GM18907 (cell line): ENCODE data around the gene STAB2.

Source experiments
- ATAC-seq: cut with Tn5 transposase; IDR thresholded peaks from one replicate; pipeline ENCODE4 v1.9.1; 2021; ENCODE audit warnings: mild to moderate bottlenecking, moderate library complexity; ENCODE audit not compliant: unreplicated experiment

The STAB2 gene

GRCh38 chr12:103586132-103586531, 941 bp upstream of the STAB2 start:
- ATAC-seq: no peak

DNA sequence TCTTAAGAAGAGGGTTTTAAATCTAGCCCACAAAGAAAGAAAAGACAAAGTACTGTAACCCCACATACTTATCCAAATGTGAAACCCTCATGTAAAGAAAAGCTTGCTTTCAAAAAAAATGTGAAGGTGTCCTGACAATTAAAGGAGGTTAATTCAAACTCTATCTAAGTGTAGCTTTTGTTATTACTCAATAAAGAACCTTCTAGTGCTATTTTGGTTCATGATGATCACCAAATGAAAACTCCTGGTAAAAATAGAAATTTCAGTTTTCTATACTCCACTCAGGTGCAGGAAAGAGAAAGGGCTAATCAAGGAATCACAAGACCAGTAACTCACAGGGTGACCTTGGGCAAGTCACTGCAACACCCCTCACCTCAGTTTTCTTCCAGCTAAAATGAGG, 1.6 kb downstream of the STAB2 start:
- no peak for ATAC-seq

DNA sequence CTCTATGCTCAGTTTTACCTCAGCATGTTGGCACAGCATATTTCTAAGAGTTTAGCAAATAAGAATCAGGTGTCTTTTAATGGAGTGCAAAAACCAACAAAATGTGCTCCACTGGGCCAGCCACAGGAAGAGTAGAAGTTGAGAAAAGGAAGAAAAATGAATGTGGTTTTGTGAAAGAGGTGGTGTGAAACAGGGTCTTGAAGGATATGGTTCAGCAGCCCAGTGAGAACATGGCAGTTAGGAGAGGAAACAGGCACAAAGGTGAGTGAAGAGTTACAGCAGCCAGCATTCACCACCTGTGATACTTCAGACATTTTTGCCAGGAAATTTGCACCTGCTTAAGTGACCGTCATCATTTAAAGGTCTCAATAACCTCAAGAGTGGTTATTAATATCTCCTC, 2.4 kb downstream of the STAB2 start:
- ATAC-seq: no peak

- no peak for ATAC-seq
Observed at GRCh38 chr12:103590271-103590670, 3.2 kb downstream of the STAB2 start.

GRCh38 chr12:103596981-103597380, 9.9 kb downstream of the STAB2 start:
- ATAC-seq: no peak

GRCh38 chr12:103599274-103599673, 12.2 kb downstream of the STAB2 start:
- no peak for ATAC-seq

GRCh38 chr12:103600967-103601728, 14.1 kb downstream of the STAB2 start:
- ATAC-seq: no peak

DNA sequence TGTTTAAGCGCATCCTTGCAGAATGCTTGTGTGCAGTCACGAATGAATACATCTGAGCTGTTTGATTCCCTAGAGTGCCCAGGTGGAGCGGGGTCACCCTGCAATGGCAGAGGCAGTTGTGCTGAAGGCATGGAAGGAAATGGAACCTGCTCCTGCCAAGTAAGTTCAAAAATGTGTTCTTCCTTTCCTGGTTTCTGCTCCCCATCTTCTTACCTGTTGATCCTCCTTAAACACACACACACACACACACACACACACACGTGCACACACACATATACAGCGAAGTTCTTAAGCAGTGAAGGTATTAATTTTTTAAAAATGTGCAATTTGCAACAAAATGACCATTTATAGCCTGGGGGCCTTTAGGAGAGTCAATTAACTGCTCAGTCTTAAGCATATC, 33.3 kb downstream of the STAB2 start:
- ATAC-seq: no peak

- no peak for ATAC-seq
Observed at GRCh38 chr12:103623716-103624115, 36.6 kb downstream of the STAB2 start.

GRCh38 chr12:103626498-103626897, 39.4 kb downstream of the STAB2 start:
- ATAC-seq: no peak

DNA sequence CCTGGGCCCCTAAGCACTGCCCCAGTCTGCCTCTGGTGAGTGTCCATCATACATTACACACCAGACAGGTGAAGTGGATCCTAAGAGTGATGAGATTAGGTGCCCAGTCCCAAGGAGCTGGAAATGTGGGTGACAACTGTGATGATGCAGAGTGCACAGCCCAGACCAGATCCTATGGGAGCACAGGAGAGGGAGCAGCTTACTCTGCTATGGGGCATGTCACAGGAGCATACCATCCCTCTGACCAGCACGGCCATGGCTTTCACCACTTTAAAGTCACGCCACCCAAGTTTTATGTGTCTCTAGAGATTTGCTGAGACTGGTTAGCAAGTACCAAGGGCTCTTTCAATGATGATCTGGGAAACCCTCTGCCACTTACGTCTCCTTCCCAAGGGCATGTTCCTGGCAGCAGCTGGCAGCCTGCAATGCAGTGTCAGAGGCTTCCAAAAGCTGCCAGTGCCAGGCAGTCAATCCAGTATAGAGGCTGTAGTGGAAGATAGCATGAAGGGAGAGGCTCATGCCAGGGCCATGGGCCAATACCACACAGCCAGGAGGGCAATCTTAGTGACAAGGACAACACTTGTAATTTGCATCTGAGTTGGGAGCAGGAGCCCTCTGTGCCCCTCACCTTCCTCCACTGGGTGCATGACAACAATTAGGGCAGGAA, 40.2 kb downstream of the STAB2 start:
- no peak for ATAC-seq

DNA sequence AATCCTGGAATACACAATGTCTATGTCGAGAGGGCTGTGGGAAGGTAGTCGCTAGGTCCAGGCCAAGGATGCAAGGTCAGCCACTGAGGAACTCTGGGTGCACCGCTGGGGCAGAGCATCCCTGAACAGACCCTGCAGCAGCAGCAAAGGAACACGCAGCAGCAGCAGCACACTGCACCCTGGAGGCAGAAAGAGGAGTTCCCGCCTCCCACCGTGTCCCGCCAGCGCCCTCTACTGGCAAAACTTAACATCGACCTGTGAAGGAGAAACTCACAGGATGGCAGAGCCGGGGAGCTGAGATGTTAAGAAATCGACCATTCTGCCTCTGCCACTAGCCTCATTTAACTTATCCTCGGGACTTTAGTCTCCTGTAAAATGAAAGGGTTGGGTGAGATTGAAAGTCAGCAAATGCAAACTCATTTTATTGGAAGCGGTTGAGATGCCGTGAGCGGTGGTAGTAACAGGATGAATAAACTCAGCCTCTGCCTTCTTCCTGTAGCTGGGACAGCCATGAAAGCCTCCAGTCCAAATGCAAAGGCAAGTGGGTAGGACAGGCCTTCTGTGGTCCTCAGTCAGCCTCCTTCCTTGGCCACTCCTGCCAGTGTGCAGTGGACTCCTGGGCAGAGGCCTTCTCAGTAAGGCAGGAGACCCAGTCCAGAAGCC, 45.6 kb downstream of the STAB2 start:
- ATAC-seq: peak; percentile 71

GRCh38 chr12:103634732-103635131, 47.7 kb downstream of the STAB2 start:
- ATAC-seq: no peak

DNA sequence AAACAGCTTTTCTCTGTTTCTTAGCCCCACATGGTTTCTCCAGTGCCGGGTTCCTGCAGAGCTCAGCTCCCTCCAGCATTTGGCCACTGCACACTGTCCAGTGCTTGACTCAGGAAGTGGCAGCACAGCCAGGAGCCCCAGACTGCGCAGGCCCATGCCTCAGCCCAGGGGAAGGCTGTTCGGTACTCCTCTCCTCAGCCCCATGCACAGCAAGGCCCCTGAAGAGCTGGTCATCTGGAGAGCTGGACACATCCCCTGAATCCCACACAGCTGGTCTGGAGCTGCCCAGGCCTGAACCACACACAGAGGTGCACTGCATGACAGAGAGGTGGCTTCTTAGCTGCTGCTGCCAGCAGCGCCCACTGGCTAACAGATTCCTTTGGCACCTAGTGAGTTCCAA, 48.3 kb downstream of the STAB2 start:
- ATAC-seq: no peak

GRCh38 chr12:103637021-103637420, 49.9 kb downstream of the STAB2 start:
- ATAC-seq: no peak

- ATAC-seq: no peak
Observed at GRCh38 chr12:103637429-103637828, 50.4 kb downstream of the STAB2 start.

GRCh38 chr12:103639983-103640382, 52.9 kb downstream of the STAB2 start:
- no peak for ATAC-seq

DNA sequence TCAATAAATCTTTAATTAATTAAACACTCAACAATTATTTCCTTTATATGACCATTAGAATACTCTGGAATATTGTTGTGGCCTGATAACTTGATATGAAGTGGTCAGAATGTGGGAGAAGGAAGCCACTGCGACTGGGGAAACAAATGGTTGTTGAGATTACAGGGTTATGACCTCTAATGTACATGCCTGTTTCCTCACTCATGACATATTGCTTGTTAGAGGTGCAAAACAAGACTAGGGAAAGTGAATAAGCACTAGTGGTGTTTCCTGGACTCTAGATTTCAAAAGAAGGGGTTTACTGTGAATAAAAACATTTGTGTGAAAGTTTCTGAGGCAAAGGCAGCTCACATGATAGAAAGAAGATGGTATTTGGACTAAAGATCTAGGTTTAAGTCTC, 53.3 kb downstream of the STAB2 start:
- ATAC-seq: no peak

DNA sequence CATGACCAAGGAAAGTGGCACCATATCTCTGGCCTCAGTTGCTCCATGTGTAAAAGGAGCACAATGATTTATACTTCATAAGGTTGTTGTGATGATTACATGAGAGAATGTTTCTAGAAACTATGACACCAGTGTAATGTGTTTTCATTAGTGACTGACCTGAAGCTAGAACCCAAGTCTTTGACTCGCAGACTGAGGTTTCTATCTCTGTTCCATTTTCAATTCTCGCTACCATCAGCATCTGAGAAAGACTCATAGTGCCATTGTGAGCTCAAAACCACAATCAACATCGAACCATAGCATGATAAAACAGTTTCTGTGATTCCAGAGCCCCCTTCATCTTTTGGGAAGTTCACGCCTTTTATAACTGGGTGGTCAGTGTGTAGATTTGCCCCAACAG, 53.8 kb downstream of the STAB2 start:
- no peak for ATAC-seq

DNA sequence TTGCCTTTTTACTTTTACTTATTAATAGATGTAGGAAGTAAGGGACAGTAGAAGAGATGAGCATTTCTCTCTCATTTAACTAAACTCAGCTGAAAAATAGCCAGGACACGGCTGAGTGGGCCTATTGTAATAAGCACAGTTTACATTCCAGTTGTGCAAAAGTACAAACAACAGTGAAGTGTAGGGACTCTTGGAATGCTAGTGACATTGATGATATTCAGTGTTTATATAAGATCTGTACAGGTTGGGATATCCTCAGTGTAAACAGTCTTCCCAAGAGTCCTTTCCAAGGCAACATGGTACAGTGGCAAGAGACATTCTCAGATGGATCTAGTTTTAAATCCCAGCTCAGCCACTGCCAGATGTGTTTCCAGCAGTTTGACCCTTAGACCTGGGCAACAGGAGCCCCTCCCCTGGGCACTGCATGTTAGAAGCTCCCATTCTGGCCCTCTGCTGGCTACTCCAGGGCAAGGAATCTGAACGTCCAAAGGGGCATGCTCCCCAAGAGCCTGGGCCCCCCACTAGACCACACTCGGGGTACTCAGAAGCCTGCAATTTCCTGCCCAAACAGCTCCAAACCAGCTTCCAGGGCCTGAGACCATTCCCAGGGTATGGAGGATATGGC, 55.3 kb downstream of the STAB2 start:
- ATAC-seq: no peak

DNA sequence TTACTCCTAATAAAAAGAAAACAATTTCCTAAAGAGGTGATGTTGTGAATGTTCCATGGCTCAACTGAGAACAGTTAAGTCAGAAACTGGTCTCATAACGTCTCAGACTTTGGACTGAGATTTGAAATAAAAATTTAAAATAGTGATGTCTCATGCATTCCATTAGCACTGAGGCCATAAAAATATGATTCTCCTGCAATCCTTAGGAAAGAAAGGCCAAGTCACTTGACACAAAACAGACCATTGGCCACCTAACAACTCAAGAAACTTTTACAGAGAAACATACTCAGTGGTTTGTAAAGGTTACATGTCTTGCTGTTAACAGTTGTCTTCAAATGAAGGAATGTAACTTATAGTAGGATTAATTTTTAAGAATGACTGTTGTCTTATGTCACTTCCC, 58.1 kb downstream of the STAB2 start:
- no peak for ATAC-seq

GRCh38 chr12:103647267-103647666, 60.2 kb downstream of the STAB2 start:
- no peak for ATAC-seq
